ENCODE data around the gene VARS1.
"Not testable (repeated sequence)": the region's sequence is repeated elsewhere in the genome, so short reads cannot be mapped to it uniquely, and the experiment has no call there.

- not testable (repeated sequence) for TF ChIP-seq POLR2AphosphoS5 (IDR thresholded peaks at IDR 0.05; ENCODE audit: insufficient read depth in 1 of 2, low read depth in 1 of 2); CTCF (IDR thresholded peaks at IDR 0.05)
These were observed 13.0 kb upstream of the VARS1 start for GRCh38 chr6:31808599-31808998.

All from vagina (tissue), 2 donors.